Activated B cell treated with CpG ODN at 0.5 μM for 24 hours (primary cell): ENCODE measurements around the gene HSPA4L. TPM values are rescaled to one million over a fixed set of nuclear protein-coding genes. Genes with fewer than 3 reads are reported as not detected.

Experiments used
- ATAC-seq: fragments of 200-7000 bp; cut with Tn5 transposase; one replicate; pipeline ENCODE4 v1.10.0; 2021; ENCODE audit warnings: low read depth, mild to moderate bottlenecking, moderate library complexity
- CTCF ChIA-PET: fragments of 350-600 bp; sonication (Branson Sonifier 250); formaldehyde crosslinking; loops from one replicate; lab custom pipeline; 2021; ENCODE audit warnings: antibody characterized with exemption; lab: Charles Lee
- POLR2A ChIA-PET: fragments of 350-600 bp; sonication (Branson Sonifier 250); formaldehyde crosslinking; loops from one replicate; lab custom pipeline; 2021; ENCODE audit warnings: antibody characterized with exemption; lab: Charles Lee
- DNase-seq: peaks from one replicate; pipeline ENCODE4 v3.0.0; 2022
- H3K27ac Mint-ChIP-seq: one replicate; pipeline ENCODE4 v1.8.0; 2020; ENCODE audit warnings: mixed read lengths
- H3K27me3 Mint-ChIP-seq: one replicate; pipeline ENCODE4 v1.8.0; 2021; ENCODE audit warnings: mixed read lengths
- H3K36me3 Mint-ChIP-seq: one replicate; pipeline ENCODE4 v1.8.0; 2021; ENCODE audit warnings: low read depth, mixed read lengths
- H3K4me1 Mint-ChIP-seq: one replicate; pipeline ENCODE4 v1.8.0; 2021; ENCODE audit warnings: mixed read lengths
- H3K4me3 Mint-ChIP-seq: one replicate; pipeline ENCODE4 v1.8.0; 2020; ENCODE audit warnings: mild to moderate bottlenecking, mixed read lengths
- H3K9me3 Mint-ChIP-seq: one replicate; pipeline ENCODE4 v1.8.0; 2020; ENCODE audit warnings: mixed read lengths
- CTCF ChIP-seq: fragments of 200-600 bp; IDR thresholded peaks from one replicate; pipeline ENCODE4 v1.8.0; 2022; ENCODE audit warnings: antibody characterized with exemption, mild to moderate bottlenecking
- intact Hi-C: fragments of 100-400 bp; cut with micrococcal nuclease; formaldehyde crosslinking; loops from one replicate; pipeline ENCODE4 v1.15.1; 2024
- total RNA-seq: library from RNA; stranded (reverse); gene quantifications from 2 replicates; pipeline ENCODE4 v1.2.3, GENCODE V29; 2022

HSPA4L gene
- total RNA-seq, 1 donor from 2014 or later, result 0.13 TPM

- POLR2A ChIA-PET, result no interaction called here
- intact Hi-C loops, result loop anchor here (2.0 to 5.0 kb wide), 4 partner anchors 97 to 503 kb away; partner anchors contain the start of genes ABHD18, LARP1B, MFSD8 and PGRMC2
- H3K9me3 Mint-ChIP-seq, result peaks cover 2% of the 10 kb centered on the region
- TF ChIP-seq CTCF, result no peak
- peaks cover 19% of the 10 kb centered on the region for H3K4me1 Mint-ChIP-seq
- peaks cover 45% of the 10 kb centered on the region for H3K27me3 Mint-ChIP-seq
- no peak overlapping the region for H3K4me3 Mint-ChIP-seq
- CTCF ChIA-PET, result no interaction called here
- H3K36me3 Mint-ChIP-seq, result no peaks in the 10 kb centered on the region
- DNase-seq (no peak), ATAC-seq (no peak)
- no peak overlapping the region for H3K27ac Mint-ChIP-seq
Measured at GRCh38 chr4:127783955-127784770, 2.0 kb downstream of the HSPA4L start.

GRCh38 chr4:127788517-127788916 is 6.4 kb downstream of the HSPA4L start:
- Mint-ChIP-seq H3K9me3 (no peaks in the 10 kb centered on the region), H3K36me3 (no peaks in the 10 kb centered on the region), H3K4me1 (no peaks in the 10 kb centered on the region), H3K4me3 (no peak overlapping the region), H3K27ac (no peak overlapping the region), H3K27me3 (peaks cover 26% of the 10 kb centered on the region)
- POLR2A ChIA-PET, result no interaction called here
- intact Hi-C loops, result loop anchor here (1.0 kb wide), 1 partner anchor 183 kb away; no protein-coding TSS in a partner anchor
- no peak for TF ChIP-seq CTCF
- ATAC-seq, result no peak
- CTCF ChIA-PET, result no interaction called here
- no peak for DNase-seq

GRCh38 chr4:127791391-127791790 is 9.3 kb downstream of the HSPA4L start:
- no peaks in the 10 kb centered on the region for H3K4me1 Mint-ChIP-seq
- H3K4me3 Mint-ChIP-seq, result no peak overlapping the region
- H3K27ac Mint-ChIP-seq, result no peak overlapping the region
- H3K36me3 Mint-ChIP-seq, result no peaks in the 10 kb centered on the region
- DNase-seq, result no peak
- POLR2A ChIA-PET, result no interaction called here
- no peaks in the 10 kb centered on the region for H3K9me3 Mint-ChIP-seq
- CTCF ChIA-PET, result no interaction called here
- no peak for TF ChIP-seq CTCF
- peaks cover 24% of the 10 kb centered on the region for H3K27me3 Mint-ChIP-seq
- ATAC-seq, result no peak
- intact Hi-C loops, result no loop called here

GRCh38 chr4:127793528-127793927 is 11.4 kb downstream of the HSPA4L start:
- Mint-ChIP-seq H3K27me3 (peaks cover 22% of the 10 kb centered on the region), H3K27ac (no peak overlapping the region), H3K9me3 (no peaks in the 10 kb centered on the region), H3K4me1 (no peaks in the 10 kb centered on the region), H3K36me3 (no peaks in the 10 kb centered on the region), H3K4me3 (no peak overlapping the region)
- DNase-seq, result no peak
- ChIA-PET CTCF (no interaction called here), POLR2A (no interaction called here)
- TF ChIP-seq CTCF, result no peak
- intact Hi-C loops, result no loop called here
- ATAC-seq, result no peak

DNA sequence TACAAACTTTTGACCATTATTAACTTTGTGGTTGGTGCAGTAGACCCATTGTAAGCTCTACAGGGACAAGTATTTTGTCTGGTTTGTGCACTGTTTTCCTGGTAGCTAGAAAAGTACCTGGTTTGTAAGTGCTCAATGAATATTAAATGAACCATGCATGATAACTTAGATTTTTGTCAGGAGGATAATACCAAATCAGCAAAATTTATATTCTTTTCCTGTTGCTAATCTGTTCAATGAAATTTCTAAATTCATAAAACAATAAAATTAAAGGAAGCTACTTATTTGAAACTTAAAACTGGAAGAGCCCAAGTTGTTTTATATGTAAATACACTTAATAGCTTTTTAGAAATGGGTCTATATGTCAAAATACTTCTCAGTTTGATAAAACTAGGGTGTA is 17.6 kb downstream of the HSPA4L start:
- H3K36me3 Mint-ChIP-seq, result no peaks in the 10 kb centered on the region
- intact Hi-C loops, result no loop called here
- peaks cover 13% of the 10 kb centered on the region for H3K27me3 Mint-ChIP-seq
- TF ChIP-seq CTCF, result no peak
- POLR2A ChIA-PET, result no interaction called here
- DNase-seq (no peak), ATAC-seq (no peak)
- CTCF ChIA-PET, result no interaction called here
- no peak overlapping the region for H3K4me3 Mint-ChIP-seq
- no peak overlapping the region for H3K27ac Mint-ChIP-seq
- no peaks in the 10 kb centered on the region for H3K4me1 Mint-ChIP-seq
- H3K9me3 Mint-ChIP-seq, result no peaks in the 10 kb centered on the region
